ENCODE measurements around the gene ZGPAT.
"Not testable (repeated sequence)": the region's sequence is repeated elsewhere in the genome, so short reads cannot be mapped to it uniquely, and the experiment has no call there.

The ZGPAT gene

GRCh38 chr20:63712191-63712590 is 4.4 kb downstream of the ZGPAT start:
- H3K36me3 ChIP-seq (ENCODE audit: insufficient read depth) = peaks cover 16% of the 10 kb centered on the region; the same call in 1 of the 2 replicates

GRCh38 chr20:63714858-63715257 is 7.0 kb downstream of the ZGPAT start:
- H4K20me1 ChIP-seq (ENCODE audit: insufficient read depth) = no peaks in the 10 kb centered on the region
- no peak overlapping the region for H3K9ac ChIP-seq
- no peak overlapping the region for H3K4me3 ChIP-seq (IDR thresholded peaks at IDR 0.05; ENCODE audit: insufficient read depth, low read depth, low read length)
- no peak for TF ChIP-seq CTCF (conservative IDR thresholded peaks at IDR 0.05; ENCODE audit: low read depth, low read length)
- H3K27me3 ChIP-seq (ENCODE audit: insufficient read depth, low read depth) = no peaks in the 10 kb centered on the region
- H3K4me2 ChIP-seq = no peak overlapping the region
- no peak overlapping the region for H2AFZ ChIP-seq (ENCODE audit: low read depth)
- peaks cover 38% of the 10 kb centered on the region; the same call in 1 of the 2 replicates for H3K79me2 ChIP-seq (ENCODE audit: insufficient read depth, low read depth)
- no peak overlapping the region for H3K27ac ChIP-seq
- H3K36me3 ChIP-seq (ENCODE audit: insufficient read depth) = peaks cover 16% of the 10 kb centered on the region; the same call in 1 of the 2 replicates
- no peaks in the 10 kb centered on the region for H3K4me1 ChIP-seq (ENCODE audit: low read depth, poor library complexity, severe bottlenecking)

More at GRCh38 chr20:63712191-63712590, 4.4 kb downstream of the ZGPAT start:
- Histone ChIP-seq H3K27ac (no peak overlapping the region), H4K20me1 (ENCODE audit: insufficient read depth) (no peaks in the 10 kb centered on the region; the same call in 1 of the 2 replicates), H3K4me2 (no peak overlapping the region), H2AFZ (ENCODE audit: low read depth) (no peak overlapping the region), H3K27me3 (ENCODE audit: insufficient read depth, low read depth) (no peaks in the 10 kb centered on the region), H3K79me2 (ENCODE audit: insufficient read depth, low read depth) (peaks cover 51% of the 10 kb centered on the region; the same call in 1 of the 2 replicates), H3K4me3 (IDR thresholded peaks at IDR 0.05; ENCODE audit: insufficient read depth, low read depth, low read length) (no peak overlapping the region), H3K9ac (no peak overlapping the region), H3K4me1 (ENCODE audit: low read depth, poor library complexity, severe bottlenecking) (peaks cover 8% of the 10 kb centered on the region)
- no peak for TF ChIP-seq CTCF (conservative IDR thresholded peaks at IDR 0.05; ENCODE audit: low read depth, low read length)

- Histone ChIP-seq H3K27ac (no peak overlapping the region), H3K4me1 (ENCODE audit: low read depth, poor library complexity, severe bottlenecking) (no peaks in the 10 kb centered on the region), H4K20me1 (ENCODE audit: insufficient read depth) (no peaks in the 10 kb centered on the region), H3K9ac (no peak overlapping the region), H3K27me3 (ENCODE audit: insufficient read depth, low read depth) (no peaks in the 10 kb centered on the region), H3K4me2 (no peak overlapping the region), H2AFZ (ENCODE audit: low read depth) (no peak overlapping the region), H3K79me2 (ENCODE audit: insufficient read depth, low read depth) (peaks cover 15% of the 10 kb centered on the region; the same call in 1 of the 2 replicates), H3K4me3 (IDR thresholded peaks at IDR 0.05; ENCODE audit: insufficient read depth, low read depth, low read length) (no peak overlapping the region), H3K36me3 (ENCODE audit: insufficient read depth) (peaks cover 16% of the 10 kb centered on the region; the same call in 1 of the 2 replicates)
- TF ChIP-seq CTCF (conservative IDR thresholded peaks at IDR 0.05; ENCODE audit: low read depth, low read length) = no peak
Measured at GRCh38 chr20:63718996-63719395, 11.2 kb downstream of the ZGPAT start.

DNA sequence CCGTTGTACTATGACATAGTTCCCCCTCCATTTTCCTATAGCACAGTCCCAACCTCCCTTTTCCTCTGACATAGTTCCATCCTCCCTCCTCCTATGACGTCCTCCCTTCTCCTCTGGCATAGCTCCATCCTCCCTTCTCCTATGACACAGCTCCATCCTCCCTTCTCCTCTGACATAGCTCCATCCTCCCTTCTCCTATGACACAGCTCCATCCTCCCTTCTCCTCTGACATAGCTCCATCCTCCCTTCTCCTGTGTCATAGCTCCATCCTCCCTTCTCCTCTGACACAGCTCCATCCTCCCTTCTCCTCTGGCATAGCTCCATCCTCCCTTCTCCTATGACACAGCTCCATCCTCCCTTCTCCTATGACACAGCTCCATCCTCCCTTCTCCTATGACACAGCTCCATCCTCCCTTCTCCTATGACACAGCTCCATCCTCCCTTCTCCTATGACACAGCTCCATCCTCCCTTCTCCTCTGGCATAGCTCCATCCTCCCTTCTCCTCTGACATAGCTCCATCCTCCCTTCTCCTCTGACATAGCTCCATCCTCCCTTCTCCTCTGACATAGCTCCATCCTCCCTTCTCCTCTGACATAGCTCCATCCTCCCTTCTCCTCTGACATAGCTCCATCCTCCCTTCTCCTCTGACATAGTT is 15.3 kb downstream of the ZGPAT start:
- H4K20me1 ChIP-seq (ENCODE audit: insufficient read depth); H2AFZ ChIP-seq (ENCODE audit: low read depth); H3K36me3 ChIP-seq (ENCODE audit: insufficient read depth); H3K4me2 ChIP-seq; H3K27ac ChIP-seq; H3K9ac ChIP-seq; H3K4me3 ChIP-seq (IDR thresholded peaks at IDR 0.05; ENCODE audit: insufficient read depth, low read depth, low read length); H3K27me3 ChIP-seq (ENCODE audit: insufficient read depth, low read depth): not testable (repeated sequence)
- Histone ChIP-seq H3K4me1 (ENCODE audit: low read depth, poor library complexity, severe bottlenecking) (peaks cover 19% of the 10 kb centered on the region), H3K79me2 (ENCODE audit: insufficient read depth, low read depth) (peaks cover 18% of the 10 kb centered on the region; the same call in 1 of the 2 replicates)

DNA sequence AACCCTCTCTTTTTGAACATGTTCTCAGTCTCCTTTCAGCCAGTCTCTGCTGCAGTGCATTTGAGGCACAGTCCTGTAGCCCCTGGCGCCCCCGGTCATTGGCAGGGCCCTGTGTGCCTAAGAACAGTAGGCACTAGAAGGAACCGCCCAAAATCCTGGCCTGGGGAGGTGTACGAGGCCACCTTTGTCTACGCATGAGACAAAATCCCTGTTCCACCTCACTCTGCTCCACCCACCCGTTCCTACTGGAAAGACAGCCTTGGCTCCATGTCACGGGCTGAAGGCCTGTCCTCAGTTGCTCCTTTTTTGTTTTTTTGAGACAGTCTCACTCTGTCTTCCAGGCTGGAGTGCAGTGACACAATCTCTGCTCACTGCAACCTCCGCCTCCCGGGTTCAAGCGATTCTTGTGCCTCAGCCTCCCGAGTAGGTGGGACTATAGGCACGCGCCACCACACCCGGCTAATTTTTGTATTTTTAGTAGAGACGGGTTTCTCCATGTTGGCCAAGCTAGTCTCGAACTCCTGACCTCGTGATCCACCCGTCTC is 22.4 kb downstream of the ZGPAT start:
- peak overlapping the region; percentile 50; the same call in 1 of the 2 replicates for H3K9ac ChIP-seq
- peaks cover 26% of the 10 kb centered on the region for H3K79me2 ChIP-seq (ENCODE audit: insufficient read depth, low read depth)
- H3K36me3 ChIP-seq (ENCODE audit: insufficient read depth); H3K4me3 ChIP-seq (IDR thresholded peaks at IDR 0.05; ENCODE audit: insufficient read depth, low read depth, low read length); H4K20me1 ChIP-seq (ENCODE audit: insufficient read depth); H3K27me3 ChIP-seq (ENCODE audit: insufficient read depth, low read depth); H2AFZ ChIP-seq (ENCODE audit: low read depth): not testable (repeated sequence)
- peak overlapping the region; percentile 72 for H3K4me2 ChIP-seq
- H3K4me1 ChIP-seq (ENCODE audit: low read depth, poor library complexity, severe bottlenecking) = peaks cover 74% of the 10 kb centered on the region
- peak overlapping the region; percentile 98 for H3K27ac ChIP-seq

Data from KMS-11 (cell line).